ENCODE measurements around the gene PIK3CG.
"Not testable (repeated sequence)": the region's sequence is repeated elsewhere in the genome, so short reads cannot be mapped to it uniquely, and the experiment has no call there.

PIK3CG gene

DNA sequence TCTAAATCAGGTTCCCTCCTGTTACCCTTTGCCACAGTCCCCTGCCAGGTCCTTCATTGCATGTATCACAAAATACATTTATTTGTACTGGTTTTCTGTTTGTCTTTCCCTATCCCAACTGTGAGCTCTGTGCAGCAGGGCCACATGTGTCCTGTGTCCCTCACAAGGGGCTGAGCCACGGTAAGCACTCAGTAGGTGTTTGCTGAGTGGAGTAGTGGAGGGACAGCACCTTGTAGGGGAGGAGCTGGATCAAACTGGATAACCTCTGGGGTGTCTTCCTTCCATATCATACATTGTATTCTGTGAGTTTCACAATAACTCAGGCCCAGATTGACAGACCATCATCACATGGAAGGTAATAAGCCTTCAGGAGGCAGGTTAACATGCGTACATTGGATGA is 25.9 kb downstream of the PIK3CG start:
- H3K4me3 ChIP-seq (ENCODE audit: low read depth, low read length), result no peak overlapping the region
- TF ChIP-seq, protein P1, sequence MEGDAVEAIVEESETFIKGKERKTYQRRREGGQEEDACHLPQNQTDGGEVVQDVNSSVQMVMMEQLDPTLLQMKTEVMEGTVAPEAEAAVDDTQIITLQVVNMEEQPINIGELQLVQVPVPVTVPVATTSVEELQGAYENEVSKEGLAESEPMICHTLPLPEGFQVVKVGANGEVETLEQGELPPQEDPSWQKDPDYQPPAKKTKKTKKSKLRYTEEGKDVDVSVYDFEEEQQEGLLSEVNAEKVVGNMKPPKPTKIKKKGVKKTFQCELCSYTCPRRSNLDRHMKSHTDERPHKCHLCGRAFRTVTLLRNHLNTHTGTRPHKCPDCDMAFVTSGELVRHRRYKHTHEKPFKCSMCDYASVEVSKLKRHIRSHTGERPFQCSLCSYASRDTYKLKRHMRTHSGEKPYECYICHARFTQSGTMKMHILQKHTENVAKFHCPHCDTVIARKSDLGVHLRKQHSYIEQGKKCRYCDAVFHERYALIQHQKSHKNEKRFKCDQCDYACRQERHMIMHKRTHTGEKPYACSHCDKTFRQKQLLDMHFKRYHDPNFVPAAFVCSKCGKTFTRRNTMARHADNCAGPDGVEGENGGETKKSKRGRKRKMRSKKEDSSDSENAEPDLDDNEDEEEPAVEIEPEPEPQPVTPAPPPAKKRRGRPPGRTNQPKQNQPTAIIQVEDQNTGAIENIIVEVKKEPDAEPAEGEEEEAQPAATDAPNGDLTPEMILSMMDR (IDR thresholded peaks at IDR 0.05; ENCODE audit: low read depth, low read length), result no peak
- H3K9me3 ChIP-seq, result no peaks in the 10 kb centered on the region
- DNase-seq, result no peak
- H3K27me3 ChIP-seq, result no peaks in the 10 kb centered on the region
- no peaks in the 10 kb centered on the region for H3K4me1 ChIP-seq
- no peaks in the 10 kb centered on the region for H3K36me3 ChIP-seq

DNA sequence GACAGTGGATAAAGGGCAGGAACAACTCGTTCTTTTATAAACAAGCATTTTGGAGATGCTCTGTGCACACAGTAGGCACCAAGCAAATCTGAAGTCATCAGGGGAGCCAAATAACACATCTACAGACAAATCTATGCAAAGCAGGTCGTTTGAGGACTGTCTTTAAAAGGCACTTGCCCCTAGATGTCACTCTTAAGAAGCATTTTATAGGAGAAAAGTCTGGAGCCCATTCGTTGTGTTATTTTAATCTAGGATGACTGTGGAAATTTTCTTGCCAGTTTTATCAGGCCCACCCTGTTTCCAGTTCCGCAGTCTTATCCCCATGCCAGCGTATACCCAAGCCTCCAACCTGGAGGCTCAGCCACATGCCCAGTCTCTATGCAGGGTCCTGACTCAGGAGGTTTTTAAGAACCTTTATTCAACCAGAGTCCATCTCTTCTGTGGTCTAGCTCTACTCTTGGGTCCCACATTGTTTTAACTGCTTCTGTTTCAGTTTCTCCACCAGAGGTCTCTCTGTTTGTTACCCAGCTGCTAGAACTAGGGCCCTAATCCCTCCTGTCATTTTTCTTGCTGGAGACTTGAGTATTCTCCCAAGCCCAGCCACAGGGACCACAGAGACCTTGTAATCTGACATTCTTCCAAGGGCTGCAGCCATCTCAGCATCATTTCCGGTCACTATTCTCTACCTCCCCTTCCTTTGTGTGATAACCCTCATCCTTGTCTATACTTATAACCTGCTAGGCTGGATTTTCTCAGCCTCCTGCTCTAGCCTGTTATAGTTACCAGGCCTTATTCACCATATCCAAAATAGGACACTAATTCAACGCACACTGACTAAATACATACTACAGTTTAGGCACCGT is 26.7 kb downstream of the PIK3CG start:
- TF ChIP-seq, protein P1 (IDR thresholded peaks at IDR 0.05; ENCODE audit: low read depth, low read length), result peak; percentile 53
- no peaks in the 10 kb centered on the region for H3K9me3 ChIP-seq
- H3K4me3 ChIP-seq (ENCODE audit: low read depth, low read length), result no peak overlapping the region
- no peaks in the 10 kb centered on the region for H3K27me3 ChIP-seq
- H3K36me3 ChIP-seq, result no peaks in the 10 kb centered on the region
- DNase-seq, result no peak
- H3K4me1 ChIP-seq, result no peaks in the 10 kb centered on the region

DNA sequence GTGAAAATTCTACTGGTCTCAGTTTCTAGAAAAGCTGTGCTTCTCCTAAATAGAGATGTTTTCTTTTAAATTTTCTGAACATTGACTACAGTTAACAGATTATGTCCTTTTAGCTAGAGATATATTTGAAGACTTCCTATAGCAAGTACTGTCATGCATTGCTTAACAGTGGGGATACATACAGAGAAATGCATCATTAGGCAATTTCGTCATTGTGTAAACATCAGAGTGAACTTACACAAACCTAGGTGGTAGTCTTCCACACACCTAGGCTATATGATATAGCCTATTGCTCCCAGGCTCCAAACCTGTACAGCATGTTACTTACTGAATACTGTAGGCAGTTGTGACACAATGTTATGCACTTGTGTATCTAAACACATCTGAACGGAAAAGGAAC is 28.5 kb downstream of the PIK3CG start:
- TF ChIP-seq, protein P1 (IDR thresholded peaks at IDR 0.05; ENCODE audit: low read depth, low read length), result no peak
- DNase-seq, result no peak
- no peaks in the 10 kb centered on the region for H3K36me3 ChIP-seq
- no peaks in the 10 kb centered on the region for H3K4me1 ChIP-seq
- no peaks in the 10 kb centered on the region for H3K9me3 ChIP-seq
- no peaks in the 10 kb centered on the region for H3K27me3 ChIP-seq
- no peak overlapping the region for H3K4me3 ChIP-seq (ENCODE audit: low read depth, low read length)

DNA sequence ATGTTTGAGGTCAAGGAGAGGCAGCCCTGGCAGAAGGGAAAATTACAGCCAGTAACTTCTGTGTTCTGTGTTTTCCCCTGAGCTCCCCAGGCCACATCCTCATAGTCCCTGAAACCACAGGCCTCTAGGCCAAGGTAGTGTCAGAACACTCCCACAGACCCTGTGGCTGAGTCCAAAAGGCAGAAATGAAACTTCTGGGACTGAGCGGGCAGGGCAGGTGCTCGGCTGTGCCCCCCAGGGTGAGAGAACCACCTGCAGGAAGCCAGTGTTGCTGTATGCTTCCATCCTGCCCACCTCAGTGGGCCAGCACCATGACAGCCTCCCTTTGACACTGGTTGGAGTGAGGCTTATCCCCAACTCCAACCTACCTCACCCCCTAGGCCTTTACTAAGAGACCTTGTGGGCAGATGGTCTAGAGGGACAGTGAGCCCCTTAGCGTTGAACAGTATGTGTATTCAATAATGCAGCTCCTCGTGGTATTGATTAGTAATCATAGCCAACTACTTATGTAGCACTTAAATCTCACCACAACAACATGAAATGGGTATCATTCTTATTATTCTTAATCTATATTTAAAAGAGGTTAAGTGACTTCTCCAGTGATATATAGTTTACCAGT is 30.3 kb downstream of the PIK3CG start:
- TF ChIP-seq, protein P1 (IDR thresholded peaks at IDR 0.05; ENCODE audit: low read depth, low read length), result no peak
- H3K27me3 ChIP-seq, result no peaks in the 10 kb centered on the region
- DNase-seq, result no peak
- no peaks in the 10 kb centered on the region for H3K9me3 ChIP-seq
- H3K4me3 ChIP-seq (ENCODE audit: low read depth, low read length), result no peak overlapping the region
- H3K36me3 ChIP-seq, result no peaks in the 10 kb centered on the region
- H3K4me1 ChIP-seq, result no peaks in the 10 kb centered on the region

- no peaks in the 10 kb centered on the region for H3K9me3 ChIP-seq
- H3K4me1 ChIP-seq, result no peaks in the 10 kb centered on the region
- H3K4me3 ChIP-seq (ENCODE audit: low read depth, low read length), result no peak overlapping the region
- DNase-seq, result no peak
- TF ChIP-seq, protein P1 (IDR thresholded peaks at IDR 0.05; ENCODE audit: low read depth, low read length), result no peak
- no peaks in the 10 kb centered on the region for H3K36me3 ChIP-seq
- no peaks in the 10 kb centered on the region for H3K27me3 ChIP-seq
These were observed 31.1 kb downstream of the PIK3CG start for GRCh38 chr7:106896231-106896630.

GRCh38 chr7:106897553-106897952 is 32.5 kb downstream of the PIK3CG start:
- not testable (repeated sequence) for H3K4me1 ChIP-seq; DNase-seq; H3K4me3 ChIP-seq (ENCODE audit: low read depth, low read length); H3K9me3 ChIP-seq; H3K27me3 ChIP-seq; H3K36me3 ChIP-seq

DNA sequence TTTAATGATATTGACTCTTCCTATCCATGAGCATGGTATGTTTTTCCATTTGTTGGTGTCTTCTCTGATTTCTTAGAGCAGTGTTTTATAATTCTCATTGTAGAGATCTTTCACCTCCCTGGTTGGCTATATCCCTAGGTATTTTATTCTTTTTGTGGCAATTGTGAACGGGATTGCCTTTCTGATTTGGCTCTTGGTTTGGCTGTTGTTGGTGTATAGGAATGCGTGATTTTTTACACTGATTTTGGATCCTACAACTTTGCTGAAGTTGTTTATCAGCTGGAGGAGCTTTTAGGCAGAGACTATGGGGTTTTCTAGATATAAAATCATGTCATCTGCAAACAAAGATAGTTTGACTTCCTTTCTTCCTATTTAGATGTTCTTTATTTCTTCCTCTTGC is 33.9 kb downstream of the PIK3CG start:
- H3K4me3 ChIP-seq (ENCODE audit: low read depth, low read length); H3K4me1 ChIP-seq; H3K36me3 ChIP-seq; H3K27me3 ChIP-seq; H3K9me3 ChIP-seq; DNase-seq: not testable (repeated sequence)
